ENCODE measurements around the gene DNAJC9. TPM values are rescaled to one million over a fixed set of nuclear protein-coding genes. Genes with fewer than 3 reads are reported as not detected.

DNAJC9 gene
- total RNA-seq, 1 experiment from 2014 or later, result 282 TPM

- Histone ChIP-seq H3K36me3 (ENCODE audit: low read depth, low read length) (no peaks in the 10 kb centered on the region), H3K9ac (ENCODE audit: low read length) (no peak overlapping the region), H4K20me1 (ENCODE audit: low read length) (no peaks in the 10 kb centered on the region), H3K9me2 (replicated peaks; ENCODE audit: low read length) (no peaks in the 10 kb centered on the region), H3K4me2 (ENCODE audit: low read length) (no peak overlapping the region), H3F3A (ENCODE audit: low read length, unreplicated experiment) (peaks cover 6% of the 10 kb centered on the region), H3K27ac (ENCODE audit: low read length) (no peak overlapping the region), H3K4me1 (ENCODE audit: insufficient read depth, low read length) (peaks cover 20% of the 10 kb centered on the region), H3K9me3 (ENCODE audit: low read length) (peaks cover 5% of the 10 kb centered on the region; the same call in 1 of the 2 replicates), H2AFZ (ENCODE audit: low read length) (no peak overlapping the region), H3K79me2 (ENCODE audit: low read length) (no peaks in the 10 kb centered on the region), H3K4me3 (ENCODE audit: low read length) (no peak overlapping the region), H3K27me3 (ENCODE audit: low read length) (no peaks in the 10 kb centered on the region; the same call in 1 of the 2 replicates)
- ChIA-PET CTCF (interaction anchor here (1.0 to 1.8 kb wide), 4 partner anchors 10 to 429 kb away, joined by 4 to 31 read pairs (median 7); partner anchors contain the start of gene CFAP70), POLR2A (ENCODE audit: unreplicated experiment) (interaction anchor here (0.6 to 1.0 kb wide), 2 partner anchors 96 to 169 kb away, joined by 5 read pairs; partner anchors contain the start of gene CFAP70)
- ATAC-seq, result no peak
- no peak for DNase-seq
- BruUV-seq (replicated peaks), result no TSS peak
- intact Hi-C loops (cut with micrococcal nuclease), result loop anchor here (1.0 to 10.0 kb wide), 6 partner anchors 151 to 498 kb away; partner anchors contain the start of genes ANXA7 and PPP3CB
- TF ChIP-seq CTCF (conservative IDR thresholded peaks at IDR 0.05; ENCODE audit: low read depth, low read length) (no peak), EZH2phosphoT487 (IDR thresholded peaks at IDR 0.05; ENCODE audit: borderline replicate concordance, low read length) (no peak), EZH2 (IDR thresholded peaks at IDR 0.05; ENCODE audit: low read length, unreplicated experiment) (no peak)
Measured at GRCh38 chr10:73262880-73263555, 16.0 kb upstream of the DNAJC9 start.

- Histone ChIP-seq H3F3A (ENCODE audit: low read length, unreplicated experiment) (peaks cover 6% of the 10 kb centered on the region), H3K4me3 (ENCODE audit: low read length) (no peak overlapping the region), H3K9me2 (replicated peaks; ENCODE audit: low read length) (no peaks in the 10 kb centered on the region), H3K9me3 (ENCODE audit: low read length) (peaks cover 5% of the 10 kb centered on the region; the same call in 1 of the 2 replicates), H3K27ac (ENCODE audit: low read length) (no peak overlapping the region), H3K27me3 (ENCODE audit: low read length) (no peaks in the 10 kb centered on the region; the same call in 1 of the 2 replicates), H2AFZ (ENCODE audit: low read length) (no peak overlapping the region), H3K79me2 (ENCODE audit: low read length) (no peaks in the 10 kb centered on the region), H4K20me1 (ENCODE audit: low read length) (no peaks in the 10 kb centered on the region), H3K4me2 (ENCODE audit: low read length) (peak overlapping the region; percentile 24), H3K36me3 (ENCODE audit: low read depth, low read length) (no peaks in the 10 kb centered on the region), H3K4me1 (ENCODE audit: insufficient read depth, low read length) (peaks cover 20% of the 10 kb centered on the region), H3K9ac (ENCODE audit: low read length) (no peak overlapping the region)
- DNase-seq, result peak; percentile 100
- BruUV-seq (replicated peaks), result TSS peak; percentile 94
- intact Hi-C loops (cut with micrococcal nuclease), result loop anchor here (1.0 to 10.0 kb wide), 4 partner anchors 220 to 497 kb away; partner anchors contain the start of gene PPP3CB
- ATAC-seq, result peak; percentile 99
- CTCF ChIA-PET, result interaction anchor here (1.0 kb wide), 1 partner anchor 9 kb away, joined by 4 read pairs; no protein-coding TSS in a partner anchor
- no peak for TF ChIP-seq CTCF (conservative IDR thresholded peaks at IDR 0.05; ENCODE audit: low read depth, low read length)
- TF ChIP-seq EZH2phosphoT487 (IDR thresholded peaks at IDR 0.05; ENCODE audit: borderline replicate concordance, low read length), result no peak
- TF ChIP-seq EZH2 (IDR thresholded peaks at IDR 0.05; ENCODE audit: low read length, unreplicated experiment), result no peak
- POLR2A ChIA-PET (ENCODE audit: unreplicated experiment), result interaction anchor here (0.7 kb wide), 1 partner anchor 363 kb away, joined by 4 read pairs; no protein-coding TSS in a partner anchor
Measured at GRCh38 chr10:73262105-73262730, 15.2 kb upstream of the DNAJC9 start.

Measured in PC-3 (cell line).